Measurements from ENCODE around the gene COQ10A. TPM values are rescaled to one million over a fixed set of nuclear protein-coding genes. Genes with fewer than 3 reads are reported as not detected.

COQ10A gene
- polyA plus RNA-seq, 3 donors = 1.7 to 13.5 (median 2.0) TPM

- no peaks in the 10 kb centered on the region for H4K20me1 ChIP-seq (ENCODE audit: insufficient read depth, low read length)
- no peaks in the 10 kb centered on the region for H3K9me3 ChIP-seq (replicated peaks in 1 of 2; ENCODE audit: control insufficient read depth in 1 of 2, insufficient read depth in 1 of 2, low read length in 2 of 2)
- intact Hi-C loops (cut with micrococcal nuclease) = no loop called here
- peaks cover 0 to 2% of the 10 kb centered on the region in 2 donors for H3K36me3 ChIP-seq (replicated peaks in 1 of 2; ENCODE audit: control insufficient read depth in 1 of 2, insufficient read depth in 2 of 2, low read length in 2 of 2)
- H3K27me3 ChIP-seq (ENCODE audit: control insufficient read depth in 2 of 2, insufficient read depth in 2 of 2, low read length in 2 of 2) = no peaks in the 10 kb centered on the region
- Mint-ChIP-seq H3K4me3 (no peak overlapping the region), H3K4me1 (peaks cover 5% of the 10 kb centered on the region), H3K9me3 (peaks cover 0 to 2% (median 0%) of the 10 kb centered on the region in 7 donors), H3K27ac (peak overlapping the region in 1 of 7 donors; percentile 71), H3K27me3 (ENCODE audit: low read depth in 3 of 3) (peaks cover 0 to 2% (median 1%) of the 10 kb centered on the region in 3 donors), H3K36me3 (peaks cover 6 to 18% of the 10 kb centered on the region in 2 donors)
- no peak for TF ChIP-seq CTCF (IDR thresholded peaks at IDR 0.05)
- WGBS (ENCODE audit: insufficient coverage) = 97% methylated on average over 5 of the region's 8 CpGs
- no peak overlapping the region for H3K4me2 ChIP-seq (replicated peaks; ENCODE audit: extremely low read depth, low read length, poor library complexity, severe bottlenecking)
- no peaks in the 10 kb centered on the region for H3K79me2 ChIP-seq (ENCODE audit: insufficient read depth, low read length)
- DNase-seq = no peak
- no peak overlapping the region for H3K27ac ChIP-seq (ENCODE audit: low read depth in 1 of 2, low read length in 2 of 2)
- no peak overlapping the region for H3K4me3 ChIP-seq (replicated peaks in 1 of 3; ENCODE audit: low read depth in 2 of 3, low read length in 3 of 3)
- no peaks in the 10 kb centered on the region for H3K4me1 ChIP-seq (ENCODE audit: control insufficient read depth in 1 of 2, insufficient read depth in 2 of 2, low read length in 2 of 2)
- no peak overlapping the region for H3K9ac ChIP-seq (ENCODE audit: insufficient read depth, low read length, poor library complexity, severe bottlenecking)
- H2AFZ ChIP-seq (ENCODE audit: insufficient read depth, low read depth, low read length, poor library complexity, severe bottlenecking) = no peak overlapping the region
Measured at GRCh38 chr12:56230432-56231183, 36.1 kb upstream of the COQ10A start.

- no peak for DNase-seq
- no peak overlapping the region for H3K4me3 ChIP-seq (replicated peaks in 1 of 3; ENCODE audit: low read depth in 2 of 3, low read length in 3 of 3)
- WGBS (ENCODE audit: insufficient coverage) = 100% methylated on average over 10 of the region's 11 CpGs
- no peak for TF ChIP-seq CTCF (IDR thresholded peaks at IDR 0.05)
- intact Hi-C loops (cut with micrococcal nuclease) = no loop called here
- Mint-ChIP-seq H3K27me3 (ENCODE audit: low read depth in 3 of 3) (peaks cover 0 to 2% (median 1%) of the 10 kb centered on the region in 3 donors), H3K27ac (no peak overlapping the region), H3K4me1 (peaks cover 5% of the 10 kb centered on the region), H3K36me3 (peaks cover 6 to 17% of the 10 kb centered on the region in 2 donors), H3K4me3 (no peak overlapping the region), H3K9me3 (peaks cover 0 to 2% (median 0%) of the 10 kb centered on the region in 7 donors)
- H3K27me3 ChIP-seq (ENCODE audit: control insufficient read depth in 2 of 2, insufficient read depth in 2 of 2, low read length in 2 of 2) = no peaks in the 10 kb centered on the region
- no peaks in the 10 kb centered on the region for H3K4me1 ChIP-seq (ENCODE audit: control insufficient read depth in 1 of 2, insufficient read depth in 2 of 2, low read length in 2 of 2)
- H3K79me2 ChIP-seq (ENCODE audit: insufficient read depth, low read length) = no peaks in the 10 kb centered on the region
- H3K27ac ChIP-seq (ENCODE audit: low read depth in 1 of 2, low read length in 2 of 2) = no peak overlapping the region
- H3K4me2 ChIP-seq (replicated peaks; ENCODE audit: extremely low read depth, low read length, poor library complexity, severe bottlenecking) = no peak overlapping the region
- H3K9ac ChIP-seq (ENCODE audit: insufficient read depth, low read length, poor library complexity, severe bottlenecking) = no peak overlapping the region
- no peaks in the 10 kb centered on the region for H3K9me3 ChIP-seq (replicated peaks in 1 of 2; ENCODE audit: control insufficient read depth in 1 of 2, insufficient read depth in 1 of 2, low read length in 2 of 2)
- H4K20me1 ChIP-seq (ENCODE audit: insufficient read depth, low read length) = no peaks in the 10 kb centered on the region
- peaks cover 0 to 2% of the 10 kb centered on the region in 2 donors for H3K36me3 ChIP-seq (replicated peaks in 1 of 2; ENCODE audit: control insufficient read depth in 1 of 2, insufficient read depth in 2 of 2, low read length in 2 of 2)
- H2AFZ ChIP-seq (ENCODE audit: insufficient read depth, low read depth, low read length, poor library complexity, severe bottlenecking) = no peak overlapping the region
Measured at GRCh38 chr12:56231184-56231582, 35.6 kb upstream of the COQ10A start.
